Nephron progenitor cell (in vitro differentiated cells): Measurements from ENCODE around the gene MGAT4C.

ENCODE experiments used
- DNase-seq: peaks from one replicate; pipeline ENCODE4 v3.0.0; 2021
- H3K27ac Mint-ChIP-seq: 2 replicates; pipeline ENCODE4 v1.8.0; 2021; ENCODE audit warnings: mild to moderate bottlenecking, moderate library complexity, mixed read lengths
- H3K27me3 Mint-ChIP-seq: 2 replicates; pipeline ENCODE4 v1.8.0; 2021; ENCODE audit warnings: mild to moderate bottlenecking, low read depth, mixed read lengths; ENCODE audit not compliant: poor library complexity
- H3K36me3 Mint-ChIP-seq: 2 replicates; pipeline ENCODE4 v1.8.0; 2021; ENCODE audit warnings: low read depth, mixed read lengths
- H3K4me1 Mint-ChIP-seq: 2 replicates; pipeline ENCODE4 v1.8.0; 2021; ENCODE audit warnings: mixed read lengths
- H3K4me3 Mint-ChIP-seq: 2 replicates; pipeline ENCODE4 v1.8.0; 2021; ENCODE audit warnings: mild to moderate bottlenecking, moderate library complexity, mixed read lengths
- H3K9me3 Mint-ChIP-seq: 2 replicates; pipeline ENCODE4 v1.8.0; 2021; ENCODE audit warnings: mild to moderate bottlenecking, moderate library complexity, mixed read lengths
- TF ChIP-seq, protein P1 (sequence below): fragments of 200-600 bp; sonication (generic); IDR thresholded peaks from 2 replicates; pipeline ENCODE4 v1.5.0; 2021; ENCODE audit warnings: antibody characterized with exemption

MGAT4C gene

DNA sequence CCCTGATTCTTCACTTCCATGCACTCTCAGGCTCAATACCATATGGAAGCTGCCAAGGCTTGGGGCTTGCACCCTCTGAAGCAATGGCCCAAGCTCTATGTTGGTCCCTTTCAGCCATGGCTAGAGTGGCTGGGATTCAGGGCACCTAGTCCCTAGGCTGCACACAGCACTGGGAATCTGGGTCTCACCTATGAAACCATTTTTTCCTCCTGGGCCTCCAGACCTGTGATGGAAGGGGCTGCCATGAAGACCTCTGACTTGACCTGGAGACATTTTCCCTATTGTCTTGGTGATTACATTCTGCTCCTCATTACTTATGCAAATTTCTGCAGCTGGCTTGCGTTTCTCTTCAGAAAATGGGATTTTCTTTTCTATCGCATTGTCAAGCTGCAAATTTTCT, 258.1 kb downstream of the MGAT4C start:
- Mint-ChIP-seq H3K27ac (no peak overlapping the region), H3K4me1 (no peaks in the 10 kb centered on the region), H3K27me3 (no peaks in the 10 kb centered on the region), H3K9me3 (peaks cover 42% of the 10 kb centered on the region), H3K4me3 (no peak overlapping the region), H3K36me3 (peaks cover 7% of the 10 kb centered on the region)
- DNase-seq, result no peak
- TF ChIP-seq, protein P1, sequence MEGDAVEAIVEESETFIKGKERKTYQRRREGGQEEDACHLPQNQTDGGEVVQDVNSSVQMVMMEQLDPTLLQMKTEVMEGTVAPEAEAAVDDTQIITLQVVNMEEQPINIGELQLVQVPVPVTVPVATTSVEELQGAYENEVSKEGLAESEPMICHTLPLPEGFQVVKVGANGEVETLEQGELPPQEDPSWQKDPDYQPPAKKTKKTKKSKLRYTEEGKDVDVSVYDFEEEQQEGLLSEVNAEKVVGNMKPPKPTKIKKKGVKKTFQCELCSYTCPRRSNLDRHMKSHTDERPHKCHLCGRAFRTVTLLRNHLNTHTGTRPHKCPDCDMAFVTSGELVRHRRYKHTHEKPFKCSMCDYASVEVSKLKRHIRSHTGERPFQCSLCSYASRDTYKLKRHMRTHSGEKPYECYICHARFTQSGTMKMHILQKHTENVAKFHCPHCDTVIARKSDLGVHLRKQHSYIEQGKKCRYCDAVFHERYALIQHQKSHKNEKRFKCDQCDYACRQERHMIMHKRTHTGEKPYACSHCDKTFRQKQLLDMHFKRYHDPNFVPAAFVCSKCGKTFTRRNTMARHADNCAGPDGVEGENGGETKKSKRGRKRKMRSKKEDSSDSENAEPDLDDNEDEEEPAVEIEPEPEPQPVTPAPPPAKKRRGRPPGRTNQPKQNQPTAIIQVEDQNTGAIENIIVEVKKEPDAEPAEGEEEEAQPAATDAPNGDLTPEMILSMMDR, result no peak

DNA sequence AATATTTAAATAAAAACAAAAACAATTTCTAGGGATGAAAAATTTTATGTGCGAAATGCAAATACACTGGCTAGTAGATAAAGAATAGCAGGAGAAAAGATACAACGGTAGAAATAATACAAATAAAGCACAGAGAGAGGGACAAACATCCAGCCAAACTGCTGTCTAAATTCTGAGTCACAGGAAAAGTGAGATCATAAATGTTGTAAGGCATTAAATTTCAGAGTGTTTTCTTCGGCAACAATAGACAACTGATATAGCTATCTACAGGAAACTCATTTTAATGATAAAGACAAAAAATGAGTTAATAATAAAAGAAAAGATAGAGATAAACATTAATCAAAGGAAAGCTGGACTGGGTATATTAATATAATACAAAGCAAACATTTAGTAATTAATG, 259.9 kb downstream of the MGAT4C start:
- Mint-ChIP-seq H3K27me3 (peaks cover 3% of the 10 kb centered on the region), H3K4me3 (no peak overlapping the region), H3K36me3 (peaks cover 7% of the 10 kb centered on the region), H3K27ac (no peak overlapping the region), H3K9me3 (peaks cover 56% of the 10 kb centered on the region), H3K4me1 (no peaks in the 10 kb centered on the region)
- TF ChIP-seq, protein P1, result no peak
- no peak for DNase-seq

DNA sequence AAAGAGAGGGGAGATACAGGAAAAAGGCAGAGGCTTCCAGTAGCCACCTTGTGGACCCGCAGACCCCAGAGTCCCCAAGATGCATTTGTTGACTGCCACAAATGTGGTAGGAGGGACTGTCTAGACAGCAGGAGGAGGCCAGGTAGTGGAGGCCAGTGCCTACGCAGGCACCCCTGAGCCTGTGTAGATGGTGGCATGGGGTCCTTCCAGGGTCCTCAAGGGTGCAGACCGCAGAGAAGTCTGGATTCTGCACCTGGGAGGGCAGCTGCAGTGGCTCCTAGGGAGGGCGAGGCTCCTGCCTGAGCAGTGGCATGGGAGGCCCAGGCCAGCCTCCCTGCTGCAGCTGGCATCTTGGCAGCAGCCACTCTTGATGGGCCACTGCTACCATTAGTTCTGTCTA, 262.4 kb downstream of the MGAT4C start:
- no peak for DNase-seq
- TF ChIP-seq, protein P1, result no peak
- H3K36me3 Mint-ChIP-seq, result peaks cover 6% of the 10 kb centered on the region
- H3K27me3 Mint-ChIP-seq, result peaks cover 3% of the 10 kb centered on the region
- no peak overlapping the region for H3K4me3 Mint-ChIP-seq
- H3K4me1 Mint-ChIP-seq, result no peaks in the 10 kb centered on the region
- peaks cover 46% of the 10 kb centered on the region for H3K9me3 Mint-ChIP-seq
- no peak overlapping the region for H3K27ac Mint-ChIP-seq

DNA sequence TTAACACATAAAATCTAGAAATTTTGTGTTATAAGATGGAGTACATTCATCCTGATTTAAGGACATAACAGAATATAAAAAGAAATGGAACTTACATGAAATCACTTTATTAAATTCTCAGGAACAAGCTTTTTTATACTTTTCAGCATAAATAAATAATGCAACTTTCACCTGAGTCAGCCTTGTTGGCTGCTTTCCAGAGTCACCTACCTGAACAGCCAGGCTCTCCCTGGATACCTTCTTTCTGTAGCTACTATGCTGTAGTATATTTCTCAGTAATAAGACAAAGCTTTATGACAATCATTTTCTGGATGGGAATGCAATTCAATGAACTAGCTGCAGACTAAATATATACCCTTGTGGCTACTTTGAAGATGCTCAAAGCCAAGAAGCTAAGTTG, 270.2 kb downstream of the MGAT4C start:
- TF ChIP-seq, protein P1, result no peak
- Mint-ChIP-seq H3K36me3 (no peaks in the 10 kb centered on the region), H3K9me3 (peaks cover 3% of the 10 kb centered on the region), H3K4me1 (no peaks in the 10 kb centered on the region), H3K4me3 (no peak overlapping the region), H3K27me3 (no peaks in the 10 kb centered on the region), H3K27ac (no peak overlapping the region)
- no peak for DNase-seq

DNA sequence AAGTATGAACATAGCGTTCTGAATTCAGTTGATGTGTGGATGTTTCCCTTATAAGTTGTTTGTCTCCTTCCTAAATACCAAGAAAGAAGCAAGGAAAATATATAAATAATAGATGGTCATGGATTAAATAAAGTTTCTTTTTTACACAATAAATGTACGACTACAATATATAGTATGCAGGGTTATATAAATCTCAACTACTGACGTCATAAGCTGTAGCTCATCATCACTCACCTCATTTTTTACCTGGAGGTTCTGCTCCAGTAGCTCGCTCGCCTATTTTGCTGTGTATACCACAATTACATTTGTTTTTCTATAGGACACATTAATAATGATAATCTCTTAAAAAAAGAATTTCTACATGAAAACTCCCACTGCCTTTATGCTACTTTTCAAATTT, 272.6 kb downstream of the MGAT4C start:
- H3K9me3 Mint-ChIP-seq, result peaks cover 3% of the 10 kb centered on the region
- DNase-seq, result no peak
- H3K36me3 Mint-ChIP-seq, result no peaks in the 10 kb centered on the region
- H3K27ac Mint-ChIP-seq, result no peak overlapping the region
- TF ChIP-seq, protein P1, result no peak
- H3K4me1 Mint-ChIP-seq, result no peaks in the 10 kb centered on the region
- H3K4me3 Mint-ChIP-seq, result no peak overlapping the region
- H3K27me3 Mint-ChIP-seq, result no peaks in the 10 kb centered on the region

DNA sequence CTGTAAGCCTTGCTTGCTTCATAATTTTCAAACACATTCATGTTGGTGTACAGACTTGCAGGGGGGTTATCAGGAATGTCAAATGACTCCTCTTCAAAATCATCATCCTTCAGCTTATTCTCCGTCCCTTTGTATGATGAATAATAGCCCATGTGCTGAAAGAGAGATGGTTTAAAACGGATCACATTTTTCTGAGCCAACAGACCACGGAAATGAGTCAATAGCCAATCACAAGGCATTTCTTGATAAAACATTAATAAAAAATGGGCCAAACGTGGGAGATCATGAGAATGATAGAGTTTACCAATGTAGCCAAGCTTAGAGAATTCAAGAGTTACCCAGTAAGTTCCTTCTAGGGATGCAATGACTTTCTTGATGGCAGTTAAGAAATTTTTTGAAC, 276.6 kb downstream of the MGAT4C start:
- Mint-ChIP-seq H3K9me3 (no peaks in the 10 kb centered on the region), H3K4me1 (no peaks in the 10 kb centered on the region), H3K27me3 (no peaks in the 10 kb centered on the region), H3K4me3 (no peak overlapping the region), H3K36me3 (no peaks in the 10 kb centered on the region), H3K27ac (no peak overlapping the region)
- DNase-seq, result no peak
- TF ChIP-seq, protein P1, result no peak
